ENCODE results near the gene PTPRQ. TPM values are rescaled to one million over a fixed set of nuclear protein-coding genes. Genes with fewer than 3 reads are reported as not detected.

PTPRQ gene
- total RNA-seq, 1 donor from 2014 or later = 0.07 TPM

DNA sequence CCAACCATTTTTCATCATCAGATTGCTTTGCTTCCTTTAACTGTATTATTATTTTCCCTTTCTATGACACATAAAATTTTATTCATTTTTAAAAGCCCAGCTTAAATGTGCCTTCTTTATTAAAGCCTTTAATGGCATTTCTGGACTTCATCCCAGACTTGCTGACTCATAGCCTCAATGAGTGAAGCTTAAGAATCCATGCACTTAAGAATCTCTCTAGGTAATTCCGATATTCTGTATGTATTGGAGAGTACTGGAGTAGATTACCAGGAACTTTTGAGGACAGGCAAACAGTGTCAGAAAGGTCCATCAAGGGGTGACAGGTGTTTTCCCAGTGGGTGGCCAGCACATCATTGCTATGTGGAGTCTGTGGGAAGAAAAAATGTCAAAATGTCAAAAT lies 107.9 kb downstream of the PTPRQ start:
- DNase-seq (ENCODE audit: low spot score) = no peak
- no peaks in the 10 kb centered on the region for H4K20me1 ChIP-seq (ENCODE audit: low read depth)
- H3K9me3 ChIP-seq (ENCODE audit: low read depth) = no peaks in the 10 kb centered on the region
- H3K4me1 Mint-ChIP-seq = no peaks in the 10 kb centered on the region
- H3K4me1 ChIP-seq = no peaks in the 10 kb centered on the region
- no peaks in the 10 kb centered on the region for H3K9me3 Mint-ChIP-seq
- H3K27me3 Mint-ChIP-seq (ENCODE audit: insufficient read depth, low read depth) = no peaks in the 10 kb centered on the region
- no peaks in the 10 kb centered on the region for H3K36me3 Mint-ChIP-seq
- H3K4me3 ChIP-seq = no peak overlapping the region
- H3K9ac ChIP-seq = no peak overlapping the region
- H3K79me2 ChIP-seq (ENCODE audit: low read depth) = no peaks in the 10 kb centered on the region
- no peak overlapping the region for H3K4me2 ChIP-seq
- no peak overlapping the region for H2AFZ ChIP-seq (replicated peaks)
- H3K27ac Mint-ChIP-seq = no peak overlapping the region
- H3K27me3 ChIP-seq = no peaks in the 10 kb centered on the region
- H3F3A ChIP-seq (ENCODE audit: low read depth) = no peaks in the 10 kb centered on the region
- TF ChIP-seq CTCF (IDR thresholded peaks at IDR 0.05) (no peak), EZH2 (IDR thresholded peaks at IDR 0.05) (no peak), EZH2phosphoT487 (IDR thresholded peaks at IDR 0.05) (no peak)
- H3K4me3 Mint-ChIP-seq = no peak overlapping the region
- H3K36me3 ChIP-seq = no peaks in the 10 kb centered on the region
- H3K27ac ChIP-seq = no peak overlapping the region

- Histone ChIP-seq H3K27me3 (no peaks in the 10 kb centered on the region), H3F3A (ENCODE audit: low read depth) (no peaks in the 10 kb centered on the region), H3K4me1 (no peaks in the 10 kb centered on the region), H3K9ac (no peak overlapping the region), H3K4me3 (no peak overlapping the region), H3K27ac (no peak overlapping the region), H3K4me2 (no peak overlapping the region), H2AFZ (replicated peaks) (no peak overlapping the region), H3K79me2 (ENCODE audit: low read depth) (no peaks in the 10 kb centered on the region), H4K20me1 (ENCODE audit: low read depth) (no peaks in the 10 kb centered on the region), H3K36me3 (no peaks in the 10 kb centered on the region), H3K9me3 (ENCODE audit: low read depth) (no peaks in the 10 kb centered on the region)
- H3K36me3 Mint-ChIP-seq = no peaks in the 10 kb centered on the region
- TF ChIP-seq EZH2 (IDR thresholded peaks at IDR 0.05) (no peak), EZH2phosphoT487 (IDR thresholded peaks at IDR 0.05) (no peak)
- no peak overlapping the region for H3K27ac Mint-ChIP-seq
- no peaks in the 10 kb centered on the region for H3K27me3 Mint-ChIP-seq (ENCODE audit: insufficient read depth, low read depth)
- H3K4me1 Mint-ChIP-seq = no peaks in the 10 kb centered on the region
- no peak overlapping the region for H3K4me3 Mint-ChIP-seq
- no peaks in the 10 kb centered on the region for H3K9me3 Mint-ChIP-seq
- no peak for DNase-seq (ENCODE audit: low spot score)
Observed at GRCh38 chr12:80553316-80553715, 109.3 kb downstream of the PTPRQ start.

DNA sequence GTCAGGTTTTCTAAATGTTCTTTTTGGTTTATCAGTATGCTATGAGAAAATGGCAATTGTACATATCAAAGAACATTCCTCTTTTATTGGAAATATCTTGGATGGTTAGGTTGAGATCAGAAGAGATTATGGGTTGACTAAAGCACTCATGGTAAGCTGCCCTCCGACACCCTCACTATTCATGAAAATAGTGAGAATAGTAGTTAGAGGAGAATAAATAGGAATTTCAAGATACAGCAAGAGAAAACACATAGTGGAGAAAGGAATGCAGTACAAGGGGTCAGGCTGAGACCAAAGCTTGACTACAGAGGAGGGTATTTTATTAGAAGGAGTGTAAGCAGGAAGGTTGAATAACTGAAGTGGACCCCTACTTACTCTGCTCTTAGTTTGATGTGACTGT lies 112.5 kb downstream of the PTPRQ start:
- Histone ChIP-seq H3K79me2 (ENCODE audit: low read depth) (no peaks in the 10 kb centered on the region), H2AFZ (replicated peaks) (no peak overlapping the region), H3F3A (ENCODE audit: low read depth) (no peaks in the 10 kb centered on the region), H3K27me3 (no peaks in the 10 kb centered on the region), H3K36me3 (no peaks in the 10 kb centered on the region), H3K9me3 (ENCODE audit: low read depth) (no peaks in the 10 kb centered on the region), H3K4me2 (no peak overlapping the region), H4K20me1 (ENCODE audit: low read depth) (no peaks in the 10 kb centered on the region), H3K9ac (no peak overlapping the region), H3K4me1 (no peaks in the 10 kb centered on the region), H3K4me3 (no peak overlapping the region), H3K27ac (no peak overlapping the region)
- TF ChIP-seq EZH2phosphoT487 (IDR thresholded peaks at IDR 0.05) (no peak), EZH2 (IDR thresholded peaks at IDR 0.05) (no peak), CTCF (IDR thresholded peaks at IDR 0.05) (no peak)
- Mint-ChIP-seq H3K36me3 (no peaks in the 10 kb centered on the region), H3K4me3 (no peak overlapping the region), H3K9me3 (no peaks in the 10 kb centered on the region), H3K27ac (no peak overlapping the region), H3K4me1 (no peaks in the 10 kb centered on the region), H3K27me3 (ENCODE audit: insufficient read depth, low read depth) (no peaks in the 10 kb centered on the region)
- no peak for DNase-seq (ENCODE audit: low spot score)

DNA sequence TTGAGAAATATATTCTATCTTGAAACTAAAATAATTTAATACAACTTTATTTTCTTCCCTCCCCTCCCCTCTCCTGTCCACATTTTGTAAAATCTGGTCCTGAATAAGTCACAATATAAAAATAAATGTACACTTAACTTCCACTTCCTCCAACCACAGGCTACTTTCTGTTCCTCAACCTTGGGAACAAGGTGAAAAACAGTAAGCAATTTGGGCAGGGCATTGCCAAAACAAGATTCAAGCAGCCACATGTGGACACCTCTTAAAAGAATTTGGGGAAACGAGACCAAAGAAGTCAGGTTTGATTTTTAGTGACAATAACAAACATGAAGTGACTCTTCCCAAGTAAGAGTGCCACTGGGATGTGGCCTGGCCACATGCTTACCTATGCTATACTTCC lies 115.7 kb downstream of the PTPRQ start:
- Histone ChIP-seq H3F3A (ENCODE audit: low read depth) (no peaks in the 10 kb centered on the region), H4K20me1 (ENCODE audit: low read depth) (no peaks in the 10 kb centered on the region), H3K79me2 (ENCODE audit: low read depth) (no peaks in the 10 kb centered on the region), H3K4me2 (no peak overlapping the region), H3K27me3 (no peaks in the 10 kb centered on the region), H2AFZ (replicated peaks) (no peak overlapping the region), H3K9ac (no peak overlapping the region), H3K4me3 (no peak overlapping the region), H3K4me1 (no peaks in the 10 kb centered on the region), H3K36me3 (no peaks in the 10 kb centered on the region), H3K27ac (no peak overlapping the region), H3K9me3 (ENCODE audit: low read depth) (no peaks in the 10 kb centered on the region)
- no peak for TF ChIP-seq EZH2phosphoT487 (IDR thresholded peaks at IDR 0.05)
- TF ChIP-seq EZH2 (IDR thresholded peaks at IDR 0.05) = no peak
- no peak for DNase-seq (ENCODE audit: low spot score)
- no peak overlapping the region for H3K27ac Mint-ChIP-seq
- no peaks in the 10 kb centered on the region for H3K4me1 Mint-ChIP-seq
- H3K4me3 Mint-ChIP-seq = no peak overlapping the region
- H3K27me3 Mint-ChIP-seq (ENCODE audit: insufficient read depth, low read depth) = no peaks in the 10 kb centered on the region
- no peaks in the 10 kb centered on the region for H3K9me3 Mint-ChIP-seq
- H3K36me3 Mint-ChIP-seq = no peaks in the 10 kb centered on the region

Measured in neural progenitor cell (in vitro differentiated cells).